Brain pericyte (primary cell): Measurements from ENCODE around the gene PLA2G4F.

ENCODE experiments used
- DNase-seq: peaks from one replicate; pipeline ENCODE4 v3.0.0-alpha.2; 2012; ENCODE audit warnings: low read depth, low spot score

PLA2G4F gene

DNA sequence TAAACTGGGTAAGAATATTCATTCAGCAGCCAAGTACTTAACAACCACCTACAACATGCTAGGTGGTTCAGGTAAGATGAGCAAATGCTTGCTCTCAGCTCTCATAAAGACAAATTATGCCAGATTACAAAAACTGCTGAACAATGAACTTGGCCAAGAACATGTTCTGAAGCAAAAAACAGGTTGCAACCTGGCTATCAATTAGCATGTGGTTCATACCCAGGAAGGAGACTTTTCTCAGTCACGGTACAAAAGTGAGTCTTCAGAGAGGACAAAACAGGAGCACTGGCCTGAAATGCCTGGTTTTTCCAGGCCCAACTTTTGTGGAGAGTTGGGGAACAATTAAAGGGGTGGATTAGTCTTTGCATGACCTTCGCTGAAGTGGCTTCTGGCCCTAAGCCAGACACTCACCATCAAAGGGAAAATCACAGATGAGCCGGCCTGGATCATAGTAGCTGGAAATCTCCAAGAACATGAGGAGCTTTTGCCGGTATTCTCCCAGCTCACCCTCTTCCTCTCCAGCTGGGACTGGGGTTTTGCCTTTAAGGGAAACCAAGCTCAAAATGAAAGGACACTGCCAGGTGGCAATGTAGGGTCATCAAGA is 7.6 kb upstream of the PLA2G4F start:
- no peak for DNase-seq

DNA sequence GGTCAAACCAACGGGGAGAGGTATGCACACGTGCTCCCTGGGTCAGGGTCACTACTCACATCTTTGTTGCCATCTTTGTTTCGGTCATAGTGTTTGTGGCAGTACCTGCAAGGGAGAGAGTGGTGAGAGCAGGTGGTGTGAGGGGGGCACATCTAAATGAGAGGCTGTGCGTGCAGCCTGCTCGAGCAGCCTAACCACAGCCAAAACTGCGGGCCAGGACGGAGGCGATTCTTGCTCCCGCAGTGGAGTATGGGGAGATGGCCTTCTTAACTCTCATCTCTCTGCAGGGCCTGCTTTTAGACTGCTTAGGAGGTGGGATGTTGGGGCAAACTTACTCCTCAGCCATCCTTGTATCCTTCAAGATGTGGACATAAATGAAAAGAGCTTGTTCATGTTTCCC is 6.9 kb upstream of the PLA2G4F start:
- no peak for DNase-seq

DNA sequence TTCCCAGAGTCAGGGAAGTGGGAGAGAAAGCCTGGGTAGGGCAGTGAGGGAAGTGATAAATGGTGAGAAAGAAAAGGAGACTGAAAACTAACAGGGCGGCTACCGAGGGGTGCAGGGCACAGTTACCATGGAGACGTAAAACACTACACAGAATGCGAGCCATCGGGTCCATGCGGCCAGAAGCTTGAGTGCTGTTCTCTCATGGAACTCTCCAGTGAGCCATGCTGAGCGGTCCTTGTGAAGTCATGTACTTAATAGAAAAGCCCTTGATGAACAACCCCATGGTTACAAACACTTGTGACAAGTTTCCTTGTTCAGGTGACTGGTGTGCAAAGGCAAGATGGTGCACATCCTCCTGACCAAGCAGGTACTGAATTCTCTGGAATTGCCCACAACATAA is 3.7 kb upstream of the PLA2G4F start:
- DNase-seq, result no peak

DNA sequence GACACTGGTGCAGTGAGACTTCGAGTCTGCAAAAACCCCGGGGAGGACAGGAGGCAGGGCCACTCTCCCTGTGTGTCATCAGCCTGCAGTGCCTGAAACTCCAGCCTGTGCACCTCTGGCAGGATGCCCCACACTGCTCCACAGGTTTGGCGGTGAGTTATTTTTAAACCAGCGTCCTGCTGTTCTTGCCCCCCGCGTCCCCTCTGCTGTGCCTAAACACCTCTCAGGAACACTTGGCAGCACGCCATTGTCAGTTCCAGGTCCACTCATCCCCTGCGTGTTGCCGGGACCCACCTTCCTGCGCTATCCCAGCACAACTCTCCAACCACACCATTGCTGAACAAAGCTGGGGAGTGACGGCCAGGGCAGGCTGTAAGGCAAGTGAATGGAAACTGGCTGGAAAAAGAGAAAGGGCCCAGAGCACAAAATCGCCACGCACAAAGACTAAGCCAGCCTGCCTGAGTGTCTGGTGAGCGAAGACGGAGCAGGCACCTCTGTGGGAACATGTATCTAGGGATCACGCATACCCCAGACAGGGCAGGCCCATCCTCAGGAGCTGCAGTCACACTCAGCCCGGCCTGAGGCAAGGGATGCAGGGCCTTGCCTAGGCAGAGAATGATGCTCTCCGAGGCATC is 3.1 kb upstream of the PLA2G4F start:
- DNase-seq, result no peak

GRCh38 chr15:42158941-42159340 is 2.5 kb upstream of the PLA2G4F start:
- DNase-seq, result no peak

- no peak for DNase-seq
These were observed 1.7 kb upstream of the PLA2G4F start for GRCh38 chr15:42157981-42158765.

- no peak for DNase-seq
These were observed 945 bp upstream of the PLA2G4F start for GRCh38 chr15:42157381-42157780.

- no peak for DNase-seq
These were observed 742 bp downstream of the PLA2G4F start for GRCh38 chr15:42155546-42156242.

- DNase-seq, result no peak
These were observed 1.5 kb downstream of the PLA2G4F start for GRCh38 chr15:42154956-42155355.

DNA sequence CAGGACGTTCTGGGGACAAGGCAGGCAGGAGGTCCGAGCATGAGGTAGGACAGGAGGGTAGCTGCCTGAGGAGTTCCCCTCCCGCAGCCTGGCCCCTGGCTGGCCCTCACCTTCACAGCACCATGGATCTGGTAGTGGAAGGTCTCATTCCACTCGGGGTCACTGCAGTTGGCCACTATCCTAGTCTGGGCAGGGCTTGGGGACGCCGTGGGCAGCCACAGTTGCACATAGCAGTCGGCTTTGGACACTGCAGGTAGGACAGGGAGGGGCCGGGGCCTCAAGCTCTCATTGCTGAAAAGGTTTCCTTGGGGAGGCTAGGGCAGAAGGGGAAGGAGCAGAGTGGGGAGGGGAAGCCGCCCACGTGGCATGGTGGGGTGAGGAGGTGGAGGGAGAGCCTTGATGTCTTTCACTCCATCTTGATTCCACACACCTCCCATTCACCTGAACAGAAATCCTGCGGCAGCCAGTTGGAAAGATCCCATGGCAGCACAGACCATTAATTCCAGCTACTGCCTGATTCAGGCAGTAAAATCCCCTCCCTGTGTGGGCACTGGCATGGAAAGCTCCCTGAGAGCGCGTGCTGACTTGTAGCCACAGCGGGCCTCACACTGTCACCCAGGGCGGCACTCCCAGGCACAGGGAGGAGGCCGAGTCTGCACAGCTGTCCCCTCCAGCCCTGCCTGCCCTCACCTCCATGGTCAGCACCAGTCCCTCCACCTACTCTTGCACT is 2.1 kb downstream of the PLA2G4F start:
- no peak for DNase-seq

DNA sequence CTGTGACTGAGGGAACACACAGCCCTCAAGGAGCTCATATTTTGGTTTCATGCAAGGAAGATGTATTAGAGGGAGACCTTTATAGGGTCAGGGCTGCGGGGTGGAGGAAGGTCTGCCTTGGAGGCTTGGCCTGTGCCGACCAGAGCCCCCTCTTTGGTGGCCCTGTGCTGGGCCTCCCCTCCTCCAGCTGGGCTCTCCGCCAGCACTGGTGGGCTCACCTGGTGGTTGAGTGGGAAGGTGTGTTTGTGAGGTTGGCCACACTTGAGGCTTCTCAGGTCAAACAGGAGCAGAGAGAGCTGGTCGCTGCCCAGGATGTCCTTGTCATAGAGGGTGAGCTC is 2.6 kb downstream of the PLA2G4F start:
- DNase-seq, result no peak

- no peak for DNase-seq
These were observed 3.3 kb downstream of the PLA2G4F start for GRCh38 chr15:42152921-42153698.

- DNase-seq, result no peak
These were observed 4.1 kb downstream of the PLA2G4F start for GRCh38 chr15:42152196-42152920.

DNA sequence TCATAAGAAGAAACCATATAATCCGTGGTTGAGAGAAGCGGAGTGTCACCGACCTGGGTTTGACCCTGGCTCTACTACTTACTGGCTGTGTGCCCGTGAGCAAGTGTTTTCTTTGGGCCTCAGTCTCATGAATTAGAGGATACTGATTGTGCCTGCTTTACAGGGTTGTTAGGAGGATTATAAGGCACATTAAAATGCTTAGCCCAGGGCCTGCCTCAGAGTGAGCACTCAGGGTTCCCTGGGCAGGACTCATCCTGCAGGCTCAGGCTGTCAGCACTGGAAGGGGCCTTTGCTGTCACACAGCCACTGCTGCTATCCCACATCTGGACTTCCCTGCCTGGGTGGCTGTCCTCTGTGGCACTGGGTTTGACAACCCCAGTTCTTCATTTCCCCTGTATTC is 4.7 kb downstream of the PLA2G4F start:
- no peak for DNase-seq

DNA sequence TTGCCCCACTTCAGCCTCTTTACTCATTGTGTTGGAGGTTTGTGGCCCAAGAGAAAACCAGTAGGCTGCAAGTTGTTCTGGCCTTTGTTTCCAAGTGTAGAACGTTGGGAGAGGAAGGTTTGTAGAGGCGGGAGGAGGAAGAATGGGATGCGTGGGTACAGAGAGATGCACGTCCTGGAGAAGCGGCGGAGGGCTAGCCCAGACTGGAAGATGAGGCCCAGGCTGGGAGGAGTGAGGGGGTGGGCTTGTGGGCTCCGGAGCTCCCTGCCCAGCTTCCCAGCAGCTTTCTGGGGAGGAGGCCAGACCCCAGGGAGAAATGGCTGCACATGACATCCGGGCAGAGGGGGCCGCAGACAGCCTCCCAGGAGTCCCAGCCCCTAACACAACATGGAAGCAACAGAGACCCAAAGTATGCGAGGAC is 5.3 kb downstream of the PLA2G4F start:
- DNase-seq, result no peak

GRCh38 chr15:42150219-42150970 is 6.0 kb downstream of the PLA2G4F start:
- no peak for DNase-seq

GRCh38 chr15:42149493-42150218 is 6.8 kb downstream of the PLA2G4F start:
- DNase-seq, result no peak

DNA sequence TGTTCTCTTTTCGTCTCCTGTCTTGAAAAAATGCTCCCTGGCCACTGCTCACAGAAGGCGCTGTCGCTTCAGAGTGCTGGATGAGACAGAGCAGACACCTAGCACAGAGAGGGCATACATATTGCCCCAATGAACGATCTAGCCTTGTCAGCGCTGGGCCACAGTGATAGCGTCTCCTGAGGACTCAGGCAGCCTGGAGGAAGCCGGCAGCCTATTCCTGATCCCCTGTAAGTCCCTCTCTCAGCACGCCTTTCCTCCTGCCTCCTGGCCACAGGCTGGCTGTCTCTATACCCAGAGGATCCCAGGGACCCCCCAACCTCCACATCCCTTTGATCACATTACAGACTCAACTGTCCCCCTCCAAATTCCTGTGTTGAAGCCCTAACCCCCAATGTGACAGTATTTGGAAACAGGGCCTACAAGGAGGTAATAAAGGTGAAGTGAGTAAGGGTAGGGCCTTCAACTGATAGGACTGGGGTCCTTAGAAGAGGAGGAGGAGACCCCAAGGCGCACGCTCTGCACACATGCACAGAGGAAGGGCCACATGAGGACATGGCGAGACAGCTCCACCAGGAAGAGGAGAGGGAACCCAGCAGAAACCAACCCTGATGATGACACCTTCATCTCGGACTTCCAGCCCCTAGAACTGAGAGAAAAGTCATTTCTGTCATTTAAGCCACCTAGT is 7.5 kb downstream of the PLA2G4F start:
- DNase-seq, result no peak

GRCh38 chr15:42147431-42147735 is 9.1 kb downstream of the PLA2G4F start:
- DNase-seq, result no peak
